Keratinocyte (primary cell): Measurements from ENCODE around the gene MAP3K20. TPM values are rescaled to one million over a fixed set of nuclear protein-coding genes. Genes with fewer than 3 reads are reported as not detected.
"Not testable (repeated sequence)": the region's sequence is repeated elsewhere in the genome, so short reads cannot be mapped to it uniquely, and the experiment has no call there.

Source experiments
- DNase-seq: peaks from one replicate; pipeline ENCODE4 v3.0.0-alpha.2; 2011; ENCODE audit warnings: low read depth, missing footprints, low spot score
- FAIRE-seq: peaks from 2 replicates; lab custom pipeline; 2011; peaks lifted over from hg19 to GRCh38; lab: Jason Lieb, UNC
- H2AFZ ChIP-seq: 2 replicates; pipeline ENCODE4 v1.6.0; 2012; ENCODE audit warnings: low read length, control low read depth, inconsistent platforms; ENCODE audit not compliant: control insufficient read depth
- H3K27ac ChIP-seq: 2 replicates; pipeline ENCODE4 v1.5.1; 2011; ENCODE audit warnings: low read length; ENCODE audit not compliant: control insufficient read depth, insufficient read depth
- H3K27me3 ChIP-seq: 3 replicates; pipeline ENCODE4 v1.6.0; 2011; ENCODE audit warnings: low read length; ENCODE audit not compliant: control insufficient read depth, insufficient read depth; ENCODE audit errors: extremely low read depth
- H3K36me3 ChIP-seq, 2 experiments: 2 replicates in 1 of 2; 3 replicates in 1 of 2; pipeline ENCODE4 v1.5.1; 2011; ENCODE audit warnings: low read length in 2 of 2, mild to moderate bottlenecking in 1 of 2; ENCODE audit not compliant: control insufficient read depth in 2 of 2, insufficient read depth in 2 of 2; ENCODE audit errors: extremely low read depth in 1 of 2
- H3K4me1 ChIP-seq: 3 replicates; pipeline ENCODE4 v1.5.1; 2011; ENCODE audit warnings: low read length; ENCODE audit not compliant: control insufficient read depth, insufficient read depth; ENCODE audit errors: extremely low read depth
- H3K4me2 ChIP-seq: 3 replicates; pipeline ENCODE4 v1.6.0; 2011; ENCODE audit warnings: low read depth, low read length; ENCODE audit not compliant: control insufficient read depth, insufficient read depth; ENCODE audit errors: extremely low read depth
- H3K4me3 ChIP-seq, 3 experiments: fragments of 200-600 bp in 1 of 3; sonication (generic) in 1 of 3; 2 replicates in 2 of 3; 3 replicates in 1 of 3; pipeline ENCODE4 v1.5.1; 2011 to 2016; ENCODE audit warnings: low read length in 3 of 3, mild to moderate bottlenecking in 3 of 3, control low read depth in 2 of 3, inconsistent platforms in 1 of 3, low read depth in 1 of 3, mixed read lengths in 1 of 3, mixed run types in 1 of 3, moderate library complexity in 1 of 3; ENCODE audit not compliant: control insufficient read depth in 2 of 3, insufficient read depth in 2 of 3; ENCODE audit errors: extremely low read depth in 1 of 3
- H3K79me2 ChIP-seq: 2 replicates; pipeline ENCODE4 v1.6.0; 2012; ENCODE audit warnings: low read length; ENCODE audit not compliant: control insufficient read depth, insufficient read depth
- H3K9ac ChIP-seq: 3 replicates; pipeline ENCODE4 v1.6.0; 2011; ENCODE audit warnings: low read length; ENCODE audit not compliant: control insufficient read depth, insufficient read depth; ENCODE audit errors: extremely low read depth
- H3K9me1 ChIP-seq: 3 replicates; pipeline ENCODE4 v1.6.0; 2011; ENCODE audit warnings: low read length; ENCODE audit not compliant: control insufficient read depth, insufficient read depth; ENCODE audit errors: extremely low read depth
- H3K9me3 ChIP-seq: 2 replicates; pipeline ENCODE4 v1.5.1; 2012; ENCODE audit warnings: low read depth, low read length; ENCODE audit not compliant: control insufficient read depth
- H4K20me1 ChIP-seq: 3 replicates; pipeline ENCODE4 v1.6.0; 2011; ENCODE audit warnings: low read length; ENCODE audit not compliant: control insufficient read depth, insufficient read depth; ENCODE audit errors: extremely low read depth
- EZH2 ChIP-seq: IDR thresholded peaks from one replicate; pipeline ENCODE4 v1.6.1; 2012; ENCODE audit warnings: inconsistent platforms, mild to moderate bottlenecking, low read length, moderate library complexity
- dilution Hi-C: fragments of 300-500 bp; cut with MboI; formaldehyde crosslinking; loops from one replicate; pipeline ENCODE4 v1.7.0; 2020; ENCODE audit warnings: low sequenced_read_pairs; ENCODE audit not compliant: extremely low pct_ligation_motif_present
- polyA plus RNA-seq, 5 experiments: library from polyadenylated mRNA; depleted of rRNA in 3 of 5; stranded (reverse) in 3 of 5; stranded (forward) in 1 of 5; unstranded in 1 of 5; fragments of >200 nt; gene quantifications; 1 replicate in 1 of 5; 2 replicates in 3 of 5; 3 replicates in 1 of 5; pipeline versions ENCODE4 v1.2.1 to v1.2.3, GENCODE V29; 2011 to 2012; ENCODE audit warnings: missing spikeins in 2 of 5, low read depth in 1 of 5, low replicate concordance in 1 of 5
- TF ChIP-seq, protein P1 (sequence below), 3 experiments: IDR thresholded peaks in 1 of 3; conservative IDR thresholded peaks in 1 of 3; optimal IDR thresholded peaks in 1 of 3; 2 replicates in 2 of 3; 3 replicates in 1 of 3; pipeline versions ENCODE3 to v1.5.1; 2011; ENCODE audit warnings: low read length in 3 of 3, mild to moderate bottlenecking in 3 of 3, moderate library complexity in 2 of 3, control low read depth in 1 of 3, inconsistent platforms in 1 of 3; ENCODE audit not compliant: insufficient read depth in 2 of 3; ENCODE audit errors: extremely low read depth in 1 of 3

Gene MAP3K20
- polyA plus RNA-seq, 1 donor (not counting 4 experiments of a cell fraction or from before 2014, with no cell fraction given), result 31.7 TPM

DNA sequence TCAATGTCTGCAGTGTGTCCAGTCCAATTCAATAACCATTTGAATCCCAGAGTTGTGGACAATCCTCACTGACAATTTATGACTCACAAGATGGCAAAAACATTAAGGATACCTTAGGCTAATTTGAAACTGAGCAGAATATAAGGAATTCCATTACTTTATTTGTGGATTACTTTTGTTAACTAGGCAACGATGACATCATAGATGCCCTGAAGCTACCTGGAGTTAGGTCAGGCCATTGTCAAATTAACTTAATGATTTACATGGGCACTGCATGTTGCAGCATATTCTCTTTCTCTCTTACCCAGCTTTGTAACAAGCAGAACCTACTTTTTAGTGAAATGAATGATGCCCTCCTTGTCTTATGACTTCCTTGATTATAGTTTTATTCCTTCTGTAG is 179.0 kb downstream of the MAP3K20 start:
- Histone ChIP-seq H4K20me1 (no peaks in the 10 kb centered on the region), H3K9me3 (no peaks in the 10 kb centered on the region), H3K27ac (no peak overlapping the region), H3K4me3 (no peak overlapping the region), H3K4me2 (peak overlapping the region; percentile 24), H3K9ac (no peak overlapping the region), H3K27me3 (no peaks in the 10 kb centered on the region), H3K9me1 (no peaks in the 10 kb centered on the region), H3K79me2 (no peaks in the 10 kb centered on the region), H3K4me1 (peaks cover 11% of the 10 kb centered on the region), H3K36me3 (peaks cover 0 to 8% of the 10 kb centered on the region in 2 experiments), H2AFZ (no peak overlapping the region)
- FAIRE-seq (peak; percentile 46), DNase-seq (peak; percentile 11)
- TF ChIP-seq, protein P1, sequence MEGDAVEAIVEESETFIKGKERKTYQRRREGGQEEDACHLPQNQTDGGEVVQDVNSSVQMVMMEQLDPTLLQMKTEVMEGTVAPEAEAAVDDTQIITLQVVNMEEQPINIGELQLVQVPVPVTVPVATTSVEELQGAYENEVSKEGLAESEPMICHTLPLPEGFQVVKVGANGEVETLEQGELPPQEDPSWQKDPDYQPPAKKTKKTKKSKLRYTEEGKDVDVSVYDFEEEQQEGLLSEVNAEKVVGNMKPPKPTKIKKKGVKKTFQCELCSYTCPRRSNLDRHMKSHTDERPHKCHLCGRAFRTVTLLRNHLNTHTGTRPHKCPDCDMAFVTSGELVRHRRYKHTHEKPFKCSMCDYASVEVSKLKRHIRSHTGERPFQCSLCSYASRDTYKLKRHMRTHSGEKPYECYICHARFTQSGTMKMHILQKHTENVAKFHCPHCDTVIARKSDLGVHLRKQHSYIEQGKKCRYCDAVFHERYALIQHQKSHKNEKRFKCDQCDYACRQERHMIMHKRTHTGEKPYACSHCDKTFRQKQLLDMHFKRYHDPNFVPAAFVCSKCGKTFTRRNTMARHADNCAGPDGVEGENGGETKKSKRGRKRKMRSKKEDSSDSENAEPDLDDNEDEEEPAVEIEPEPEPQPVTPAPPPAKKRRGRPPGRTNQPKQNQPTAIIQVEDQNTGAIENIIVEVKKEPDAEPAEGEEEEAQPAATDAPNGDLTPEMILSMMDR (optimal IDR thresholded peaks at IDR 0.05 in 1 of 3, IDR thresholded peaks at IDR 0.05 in 1 of 3, conservative IDR thresholded peaks at IDR 0.05 in 1 of 3; ENCODE audit: extremely low read depth in 1 of 3, insufficient read depth in 2 of 3, low read length in 3 of 3), result no peak
- TF ChIP-seq EZH2, result no peak
- dilution Hi-C loops, result no loop called here

DNA sequence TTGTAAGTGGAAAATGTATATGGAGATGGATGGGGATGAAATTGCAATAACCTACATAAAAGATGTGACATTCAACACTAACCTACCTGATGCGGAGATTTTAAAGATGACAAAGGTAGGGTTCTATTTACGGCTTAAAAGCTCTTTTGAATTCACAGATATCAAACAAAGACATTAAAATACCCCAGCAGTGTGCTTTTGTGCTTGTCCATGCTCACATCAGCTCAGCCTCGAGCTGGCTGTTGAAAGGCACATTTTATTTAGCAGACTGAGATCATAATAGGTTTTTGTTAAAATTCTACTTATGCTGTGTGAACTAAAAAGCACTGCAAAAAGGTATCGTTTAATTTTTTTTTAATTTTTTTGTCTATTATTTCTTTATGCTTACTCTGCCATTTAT is 183.1 kb downstream of the MAP3K20 start:
- TF ChIP-seq, protein P1 (optimal IDR thresholded peaks at IDR 0.05 in 1 of 3, IDR thresholded peaks at IDR 0.05 in 1 of 3, conservative IDR thresholded peaks at IDR 0.05 in 1 of 3; ENCODE audit: extremely low read depth in 1 of 3, insufficient read depth in 2 of 3, low read length in 3 of 3), result no peak
- no peak for TF ChIP-seq EZH2

DNA sequence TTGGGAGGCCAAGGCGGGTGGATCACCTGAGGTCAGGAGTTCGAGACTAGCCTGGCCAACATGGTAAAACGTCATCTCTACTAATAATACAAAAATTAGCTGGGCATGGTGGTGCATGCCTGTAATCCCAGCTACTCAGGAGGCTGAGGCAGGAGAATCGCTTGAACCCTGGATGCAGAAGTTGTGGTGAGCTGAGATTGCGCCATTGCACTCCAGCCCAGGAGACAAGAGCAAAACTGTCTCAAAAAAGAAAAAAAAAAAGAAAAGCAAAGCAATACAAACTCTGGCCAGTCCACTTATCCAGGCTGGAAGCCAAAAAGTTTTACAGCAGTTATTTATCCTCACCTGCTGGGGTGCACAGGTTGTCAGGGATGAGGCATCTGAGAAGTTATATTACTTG is 186.7 kb downstream of the MAP3K20 start:
- H3K4me1 ChIP-seq, H2AFZ ChIP-seq, H3K27ac ChIP-seq, H3K79me2 ChIP-seq, DNase-seq, H3K9me1 ChIP-seq, H3K9me3 ChIP-seq, H3K4me2 ChIP-seq, H3K9ac ChIP-seq, H4K20me1 ChIP-seq, H3K27me3 ChIP-seq, FAIRE-seq, H3K4me3 ChIP-seq, dilution Hi-C loops: not testable (repeated sequence)
- H3K36me3 ChIP-seq, result peaks cover 11 to 32% of the 10 kb centered on the region in 2 experiments

More for the DNA sequence above, 183.1 kb downstream of the MAP3K20 start:
- H3K9me3 ChIP-seq, result no peaks in the 10 kb centered on the region
- no peak overlapping the region for H3K27ac ChIP-seq
- no peaks in the 10 kb centered on the region for H3K9me1 ChIP-seq
- no peak overlapping the region for H2AFZ ChIP-seq
- peaks cover 11% of the 10 kb centered on the region for H3K4me1 ChIP-seq
- no peaks in the 10 kb centered on the region for H3K79me2 ChIP-seq
- DNase-seq, result no peak
- FAIRE-seq, result no peak
- dilution Hi-C loops, result no loop called here
- H3K9ac ChIP-seq, result no peak overlapping the region
- no peak overlapping the region for H3K4me3 ChIP-seq
- H4K20me1 ChIP-seq, result no peaks in the 10 kb centered on the region
- H3K4me2 ChIP-seq, result no peak overlapping the region
- H3K27me3 ChIP-seq, result no peaks in the 10 kb centered on the region
- H3K36me3 ChIP-seq, result peaks cover 5 to 11% of the 10 kb centered on the region in 2 experiments
